ENCODE measurements around the gene TMEM164. TPM values are rescaled to one million over a fixed set of nuclear protein-coding genes. Genes with fewer than 3 reads are reported as not detected.

TMEM164 gene
- total RNA-seq, 1 donor from 2014 or later: 17.3 TPM

DNA sequence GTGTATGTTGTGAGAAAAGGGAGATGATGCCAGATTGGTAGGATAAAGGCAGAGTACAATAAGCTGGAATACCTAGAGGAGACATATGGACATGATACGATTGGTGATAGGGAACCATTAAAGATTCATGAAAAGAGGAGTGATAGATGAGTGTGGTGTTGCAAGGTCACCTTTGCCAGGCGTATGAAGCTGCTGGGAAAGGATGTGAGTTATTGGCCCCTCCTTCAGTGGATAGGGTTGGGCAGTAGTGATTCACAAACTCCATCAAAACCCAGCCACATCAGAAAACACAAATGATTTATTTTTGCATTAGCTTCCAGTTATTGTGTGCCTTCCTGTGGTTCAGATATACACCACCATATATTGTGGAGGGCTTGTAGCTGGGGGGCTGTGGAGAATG, 34.3 kb downstream of the TMEM164 start:
- no peak for DNase-seq (ENCODE audit: low read depth)

DNA sequence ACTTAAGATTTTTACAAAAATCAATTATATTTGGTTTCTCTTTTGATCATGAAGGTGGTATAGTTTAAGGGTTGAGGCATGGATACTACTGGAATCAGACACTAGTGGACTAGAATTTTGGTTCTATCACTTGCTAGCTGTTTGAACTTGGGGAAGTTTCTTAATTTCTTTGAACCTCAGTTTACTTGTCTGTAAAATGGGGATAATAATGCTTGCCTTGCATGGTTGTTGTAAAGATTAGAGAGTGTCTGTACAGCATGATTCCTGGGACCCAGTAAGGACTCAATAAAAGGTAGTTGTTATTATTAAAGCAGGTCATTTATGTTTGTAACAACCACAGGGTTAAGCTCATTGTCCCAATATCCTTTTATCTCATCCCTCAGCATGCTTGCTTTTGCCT, 36.0 kb downstream of the TMEM164 start:
- DNase-seq (ENCODE audit: low read depth): no peak

DNA sequence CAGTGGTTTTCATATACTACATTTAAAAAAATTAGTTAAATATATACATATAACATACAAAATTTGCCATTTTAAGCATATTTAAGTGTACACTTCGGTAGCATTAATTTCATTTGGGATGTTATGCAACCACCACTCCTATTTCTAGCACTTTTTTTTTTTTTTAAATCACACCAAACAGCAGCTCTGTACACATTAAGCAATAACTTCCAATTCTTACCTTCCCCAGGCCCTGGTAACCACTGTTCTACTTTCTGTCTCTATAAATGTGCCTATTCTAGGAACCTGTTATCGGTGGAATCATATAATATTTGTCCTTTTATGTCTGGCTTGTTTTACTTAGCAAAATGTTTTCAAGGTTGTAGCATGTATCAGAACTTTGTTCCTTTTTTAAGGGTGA, 39.1 kb downstream of the TMEM164 start:
- DNase-seq (ENCODE audit: low read depth): no peak

DNA sequence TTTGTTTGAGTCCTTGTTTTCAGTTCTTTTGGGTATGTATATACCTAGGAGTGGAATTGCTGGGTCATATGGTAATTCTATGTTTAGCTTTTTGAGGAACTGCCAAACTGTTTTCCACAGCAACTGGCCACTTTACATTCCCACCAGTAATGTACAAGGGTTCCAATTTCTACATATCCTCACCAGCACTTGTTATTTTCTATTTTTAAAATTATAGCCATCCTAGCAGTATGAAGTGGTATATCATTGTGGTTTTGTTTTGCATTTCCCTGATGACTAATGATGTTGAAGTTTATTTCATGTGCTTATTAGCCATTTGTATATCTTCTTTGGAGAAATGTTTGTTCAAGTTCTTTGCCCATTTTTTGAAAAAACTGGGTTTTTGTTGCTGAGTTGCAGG, 39.6 kb downstream of the TMEM164 start:
- DNase-seq (ENCODE audit: low read depth): no peak

DNA sequence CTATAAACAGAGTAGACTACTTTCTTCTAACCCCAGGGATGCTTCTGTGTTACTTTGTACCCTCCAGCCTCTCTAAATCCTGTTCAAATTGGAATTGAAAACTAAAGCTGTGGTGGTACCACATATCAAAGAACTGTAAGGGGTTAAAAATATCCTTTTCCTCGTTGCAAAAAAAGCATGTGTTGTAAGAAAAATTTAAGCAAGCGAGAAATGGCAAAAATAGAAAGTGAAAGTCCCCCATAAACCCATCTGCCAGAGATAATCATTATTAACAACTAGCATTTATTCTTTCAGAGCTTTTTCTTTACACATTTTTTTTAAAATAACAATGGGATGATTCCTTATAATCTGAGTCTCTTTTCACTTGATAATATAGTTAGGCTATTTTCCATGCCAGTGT, 40.6 kb downstream of the TMEM164 start:
- no peak for DNase-seq (ENCODE audit: low read depth)

DNA sequence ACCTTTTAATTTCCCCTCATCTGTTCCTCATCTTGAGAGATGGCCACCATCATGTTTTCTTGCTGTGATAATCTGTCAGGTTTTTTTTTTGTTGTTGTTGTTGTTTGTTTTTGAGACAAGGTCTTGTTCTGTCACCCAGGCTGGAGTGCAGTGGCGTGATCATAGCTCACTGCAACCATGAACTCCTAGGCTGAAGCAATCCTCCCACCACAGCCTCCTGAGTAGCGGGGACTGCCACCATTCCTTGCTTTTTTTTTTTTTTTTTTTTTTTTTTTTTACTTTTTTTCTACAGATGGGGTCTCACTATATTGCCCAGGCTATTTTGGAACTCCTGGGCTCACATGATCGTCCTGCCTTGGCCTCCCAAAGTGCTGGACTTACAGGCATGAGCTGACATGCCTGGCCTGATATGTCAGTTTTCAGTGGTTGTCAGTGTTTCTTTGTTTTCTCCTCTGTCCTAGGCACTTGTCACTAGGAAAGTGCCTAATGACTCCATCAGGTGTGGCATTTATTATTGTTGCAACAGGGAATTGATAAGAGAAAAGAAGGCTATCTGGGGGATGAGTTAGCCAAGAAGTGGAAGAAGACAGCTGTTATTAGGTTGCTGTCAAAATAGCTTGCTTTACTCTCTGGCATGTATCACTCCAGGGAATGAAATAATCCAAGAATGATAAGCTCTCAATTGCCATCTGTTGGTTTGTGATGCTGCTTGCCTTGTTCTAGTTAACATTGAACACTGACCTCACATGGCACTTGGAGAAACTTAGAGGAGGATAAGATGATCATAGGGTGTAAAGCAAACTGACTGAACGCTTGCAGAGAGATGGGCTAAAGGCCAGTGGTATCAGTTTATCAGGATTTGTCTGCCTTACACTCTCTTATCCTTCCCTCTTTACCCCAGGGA, 41.7 kb downstream of the TMEM164 start:
- no peak for DNase-seq (ENCODE audit: low read depth)

DNA sequence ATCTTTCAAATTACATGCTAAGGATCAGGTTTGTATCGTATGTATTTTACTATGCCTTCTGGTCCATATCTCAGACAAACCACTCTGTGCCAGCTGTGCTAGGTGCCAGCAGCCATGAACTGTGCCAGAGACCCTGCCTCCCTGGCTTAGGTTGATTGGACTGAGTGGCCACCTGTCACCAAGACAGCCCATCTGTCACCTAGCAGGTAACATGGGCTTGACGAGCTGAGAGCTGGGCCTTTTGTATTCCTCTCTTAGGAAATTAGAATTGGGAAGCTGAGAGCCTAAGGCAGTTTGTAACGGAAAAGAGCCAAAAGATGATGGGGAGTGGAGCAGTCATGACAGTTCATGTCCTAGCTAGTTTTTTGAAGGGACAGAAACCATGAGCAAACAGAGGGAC, 42.5 kb downstream of the TMEM164 start:
- no peak for DNase-seq (ENCODE audit: low read depth)

DNA sequence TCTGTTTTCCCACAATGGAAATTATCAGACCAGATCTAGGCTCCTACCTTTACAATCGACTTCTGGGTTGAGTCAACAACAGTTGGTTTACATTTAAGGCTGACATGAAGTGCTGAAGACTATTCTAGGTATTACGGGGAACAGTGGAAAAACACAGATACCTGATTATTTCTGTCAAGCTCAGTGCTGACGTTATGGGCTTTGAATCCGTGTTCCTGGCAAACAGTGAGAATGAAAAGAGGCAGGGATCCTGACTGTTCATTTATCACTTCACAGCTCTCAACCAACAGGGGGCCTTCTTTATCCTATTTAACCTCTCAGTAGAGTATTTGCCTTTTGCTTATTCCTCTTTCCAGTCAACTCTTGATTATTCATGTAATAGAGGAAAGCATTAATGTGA, 43.1 kb downstream of the TMEM164 start:
- no peak for DNase-seq (ENCODE audit: low read depth)

DNA sequence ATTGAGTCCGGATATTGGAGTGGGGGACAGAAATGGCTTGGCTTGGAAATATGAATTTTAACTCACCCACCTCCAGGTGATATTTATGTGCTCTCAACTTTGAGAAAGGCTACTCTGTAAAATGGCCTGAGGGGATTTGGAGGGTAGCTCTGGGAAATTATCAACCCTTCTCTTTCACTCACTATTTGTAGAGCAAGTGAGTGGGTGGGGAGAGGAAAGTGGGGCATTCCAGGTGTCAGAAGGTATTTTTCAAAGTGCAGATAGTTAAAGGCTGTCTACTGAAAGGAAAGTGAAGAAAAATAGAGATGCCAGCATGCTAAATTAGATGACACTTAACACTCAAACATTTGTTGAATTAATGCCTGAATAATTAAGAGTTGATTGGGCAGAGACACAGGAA, 44.1 kb downstream of the TMEM164 start:
- no peak for DNase-seq (ENCODE audit: low read depth)

DNA sequence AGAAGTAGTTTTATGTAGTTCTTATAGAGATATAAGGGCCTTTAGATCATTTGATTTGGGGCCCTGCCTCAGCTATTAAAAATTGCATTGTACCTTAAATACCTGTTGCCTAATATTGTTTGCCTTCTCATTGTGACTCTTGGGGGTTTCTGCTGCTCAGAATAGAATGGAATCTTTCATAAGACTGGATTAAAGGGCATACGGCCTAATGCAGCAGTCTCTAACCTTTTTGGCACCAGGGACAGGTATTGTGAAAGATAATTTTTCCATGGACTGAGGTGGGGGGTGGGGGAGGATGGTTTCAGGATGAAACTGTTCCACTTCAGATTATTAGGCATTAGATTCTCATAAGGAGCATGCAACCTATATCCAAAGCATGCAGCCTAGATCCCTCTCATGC, 46.2 kb downstream of the TMEM164 start:
- no peak for DNase-seq (ENCODE audit: low read depth)

DNA sequence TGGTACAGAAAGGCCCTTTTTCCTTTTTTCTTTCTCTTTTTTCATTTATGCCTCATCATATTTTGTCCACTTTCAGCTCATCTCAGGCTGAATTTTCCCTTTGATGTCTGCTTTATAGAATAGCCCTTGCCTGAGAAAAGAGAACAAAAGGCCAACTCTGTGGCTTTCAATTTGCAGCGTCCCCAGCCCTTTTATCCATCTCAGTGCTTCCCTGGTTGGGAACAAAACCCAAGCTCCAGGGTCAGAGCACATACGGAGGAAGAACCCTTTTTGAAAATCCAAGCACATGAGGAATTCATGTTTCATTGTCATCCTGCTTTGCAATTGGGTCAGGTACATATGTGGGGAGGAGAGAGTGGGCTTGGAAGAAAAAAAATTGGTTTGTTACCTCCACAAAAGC, 47.5 kb downstream of the TMEM164 start:
- DNase-seq (ENCODE audit: low read depth): no peak

DNA sequence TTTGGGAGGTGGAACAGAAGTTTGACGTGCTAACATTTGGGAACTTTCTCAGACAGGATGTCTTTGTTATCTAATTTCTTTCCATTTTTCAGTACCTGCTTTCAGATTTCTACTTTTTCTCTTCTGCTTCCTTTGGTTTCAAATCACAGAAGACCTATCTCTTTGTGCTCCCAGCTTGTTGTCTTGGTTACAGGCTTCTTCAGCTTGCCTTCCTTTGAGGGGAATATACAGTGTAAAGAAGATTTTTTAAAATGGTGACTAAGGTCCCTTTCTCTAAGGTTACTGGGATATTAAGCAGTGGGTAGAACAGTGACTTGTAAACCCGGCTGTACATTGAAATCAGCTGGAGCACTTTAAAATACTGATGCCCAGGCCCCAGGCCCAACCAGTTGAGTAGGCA, 48.0 kb downstream of the TMEM164 start:
- DNase-seq (ENCODE audit: low read depth): no peak

DNA sequence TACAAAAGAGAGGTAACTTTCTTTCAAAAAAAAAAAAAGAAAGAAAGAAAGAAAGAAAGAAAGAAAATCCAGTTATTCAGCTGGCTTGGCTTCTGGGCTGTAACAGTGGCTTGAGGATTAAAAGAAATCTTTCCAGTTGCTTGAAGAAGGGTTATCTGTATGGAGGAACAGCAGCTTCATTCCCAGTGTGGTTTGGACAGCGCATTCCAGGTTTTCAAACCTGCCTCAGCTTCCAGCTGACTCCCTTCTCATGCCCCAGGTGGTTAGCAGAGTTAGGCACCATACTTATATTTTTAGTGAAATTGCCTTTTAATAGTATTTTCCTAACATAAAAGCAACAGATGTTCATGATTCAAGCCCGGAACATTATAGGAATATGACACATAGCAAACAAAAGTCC, 48.6 kb downstream of the TMEM164 start:
- no peak for DNase-seq (ENCODE audit: low read depth)

DNA sequence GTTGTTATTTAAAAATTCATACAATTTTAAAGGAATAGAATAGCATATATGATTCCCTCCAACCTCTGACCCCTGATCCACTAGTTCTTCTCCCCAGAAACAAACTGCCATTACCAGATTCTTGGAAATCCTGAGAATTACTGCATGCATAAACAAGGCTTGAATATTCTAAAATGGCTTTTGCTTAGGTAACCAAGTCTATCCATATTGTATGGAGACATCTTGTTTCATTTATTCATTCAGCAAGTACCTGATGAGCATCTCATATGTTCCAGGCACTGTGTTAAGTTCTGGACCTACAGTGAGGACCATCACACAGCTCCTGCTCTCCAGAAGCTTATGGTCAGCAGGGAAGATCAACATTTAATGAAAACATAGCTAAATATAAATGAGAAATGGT, 49.4 kb downstream of the TMEM164 start:
- DNase-seq (ENCODE audit: low read depth): no peak

DNA sequence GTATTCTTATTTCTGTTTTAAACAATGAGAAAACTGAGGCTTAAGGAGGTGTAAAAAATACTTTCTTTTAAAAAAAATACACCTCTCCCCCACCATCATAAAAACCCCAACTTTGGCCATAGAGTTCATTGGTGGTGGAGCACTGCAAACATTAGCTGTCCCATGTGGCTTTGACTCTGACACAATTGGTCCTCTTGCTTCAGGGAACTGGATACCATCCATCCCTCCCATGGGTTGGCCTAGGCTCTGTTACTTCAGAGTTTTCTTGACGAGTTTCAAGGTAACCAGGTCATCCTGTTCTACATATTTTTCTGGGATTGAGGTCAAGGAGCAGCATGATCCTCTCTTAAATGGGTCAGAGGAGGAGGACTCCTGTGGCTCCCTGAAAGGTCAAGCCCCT, 50.5 kb downstream of the TMEM164 start:
- DNase-seq (ENCODE audit: low read depth): no peak

DNA sequence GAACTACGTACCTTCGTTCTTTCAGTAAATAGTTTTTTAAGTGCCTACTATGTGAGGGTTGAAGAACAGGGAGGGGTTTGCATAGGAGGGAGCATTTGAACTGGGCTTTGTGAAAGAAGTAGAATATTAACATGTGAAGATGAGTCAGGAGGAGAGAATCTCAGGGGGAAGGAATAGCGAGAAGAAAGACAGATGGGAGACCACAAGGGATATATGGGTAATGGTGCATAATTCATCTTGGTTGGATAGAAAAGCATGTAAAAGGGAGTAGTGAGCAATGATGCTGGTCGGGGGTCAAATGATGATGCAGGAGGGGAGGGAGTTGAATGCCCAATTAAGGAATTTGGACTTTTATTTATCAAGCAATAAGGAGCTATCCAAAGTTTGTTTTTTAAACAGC, 52.7 kb downstream of the TMEM164 start:
- DNase-seq (ENCODE audit: low read depth): peak; percentile 48

DNA sequence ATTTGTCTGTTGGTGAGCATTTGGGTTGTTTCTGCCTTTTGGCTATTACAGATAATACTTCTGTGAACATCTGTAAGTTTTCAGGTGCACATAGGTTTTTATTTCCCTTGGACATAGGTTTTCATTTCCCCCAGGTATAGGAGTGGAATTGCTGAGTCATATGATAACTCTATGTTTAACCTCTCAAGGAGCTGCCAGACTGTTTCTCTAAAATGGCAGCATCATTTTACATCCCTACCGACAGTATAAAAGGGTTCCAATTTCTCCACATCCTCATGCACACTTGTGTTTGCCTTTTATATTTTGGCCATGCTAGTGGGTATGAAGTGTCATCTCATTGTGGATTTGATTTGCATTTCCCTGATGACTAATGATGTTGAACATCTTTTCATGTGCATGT, 53.5 kb downstream of the TMEM164 start:
- no peak for DNase-seq (ENCODE audit: low read depth)

DNA sequence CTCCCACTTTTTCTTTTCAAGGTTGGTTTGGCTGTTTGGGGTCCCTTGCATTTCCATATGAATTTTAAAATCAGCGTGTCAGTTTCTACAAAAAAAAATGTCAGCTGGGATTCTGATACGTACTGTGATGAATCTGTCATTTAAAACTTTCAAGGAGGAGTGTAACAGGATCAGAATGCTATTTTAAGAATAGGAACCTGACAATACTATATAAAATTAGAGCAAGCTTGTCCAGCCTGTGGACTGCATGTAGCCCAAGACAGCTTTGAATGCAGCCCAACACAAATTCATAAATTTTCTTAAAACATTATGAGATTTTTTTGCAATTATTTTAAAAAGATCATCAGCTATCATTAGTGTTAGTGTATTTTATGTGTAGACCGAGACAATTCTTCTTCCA, 56.5 kb downstream of the TMEM164 start:
- DNase-seq (ENCODE audit: low read depth): no peak

DNA sequence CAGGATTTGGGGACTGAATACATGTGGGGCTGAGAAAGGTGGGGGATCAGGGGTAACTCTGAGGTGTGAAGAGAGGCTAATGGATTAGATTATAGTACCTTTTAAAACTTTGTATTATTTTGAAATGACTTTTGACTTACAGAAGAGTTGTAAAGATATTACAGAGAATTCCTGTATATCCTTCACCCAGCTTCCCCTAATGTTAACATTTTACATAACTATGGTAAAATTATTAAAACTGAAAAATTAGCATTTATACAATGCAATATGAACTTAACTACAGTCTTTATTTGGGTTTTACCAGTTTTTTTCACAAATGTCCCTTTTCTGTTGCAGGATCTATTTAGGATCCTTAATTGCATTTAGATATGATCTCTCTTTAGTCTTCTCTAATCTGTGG, 57.4 kb downstream of the TMEM164 start:
- DNase-seq (ENCODE audit: low read depth): no peak

DNA sequence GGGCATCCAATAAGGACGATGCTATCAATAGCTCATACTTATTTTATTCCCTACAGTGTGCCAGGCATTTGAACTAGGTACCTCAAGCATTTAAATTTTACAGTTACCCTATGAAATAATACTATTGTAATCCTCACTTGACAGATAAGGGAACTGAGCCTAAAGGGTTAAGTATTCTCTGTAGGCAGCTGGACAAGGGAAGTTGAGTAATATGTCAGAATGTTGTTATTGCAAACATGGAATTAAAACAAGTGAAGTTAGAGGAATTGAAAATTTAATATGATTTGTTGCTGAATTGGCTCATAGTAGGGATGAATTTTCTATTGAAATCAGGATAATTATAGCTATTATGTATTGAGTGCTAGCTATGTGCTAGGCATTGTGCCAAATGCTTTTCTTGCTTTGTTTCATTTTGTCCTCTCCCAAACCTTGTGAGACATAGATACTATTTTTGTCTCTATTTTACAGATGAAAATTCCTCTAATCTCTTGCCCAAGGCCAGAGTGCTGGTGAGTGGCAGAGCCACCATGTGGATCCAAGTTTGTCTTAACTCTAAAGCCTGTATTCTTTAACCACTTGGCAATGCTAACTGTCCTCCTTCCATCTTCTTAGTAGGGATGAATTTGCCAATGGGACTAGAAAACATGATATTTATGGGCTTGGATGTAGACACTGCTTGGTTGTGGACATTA, 58.1 kb downstream of the TMEM164 start:
- no peak for DNase-seq (ENCODE audit: low read depth)

DNA sequence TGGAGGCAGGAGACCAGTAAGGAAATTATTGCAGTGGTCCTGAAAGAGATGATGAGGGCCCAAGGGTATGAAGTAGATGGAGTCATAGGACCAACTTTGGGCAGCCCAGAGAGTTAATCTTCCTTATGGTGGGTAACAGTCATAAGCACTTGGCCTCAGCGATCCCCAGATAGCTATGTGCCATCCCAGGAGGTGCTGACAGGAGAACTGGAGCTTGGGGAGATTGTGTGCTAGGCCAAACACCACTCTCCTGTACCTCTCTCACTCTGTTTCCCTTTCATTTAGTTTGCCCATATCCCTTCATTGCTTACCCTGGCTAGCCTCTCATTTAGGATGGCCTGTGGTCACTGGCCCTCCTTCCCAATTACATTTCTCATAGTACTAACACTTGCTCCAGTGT, 60.0 kb downstream of the TMEM164 start:
- DNase-seq (ENCODE audit: low read depth): no peak

DNA sequence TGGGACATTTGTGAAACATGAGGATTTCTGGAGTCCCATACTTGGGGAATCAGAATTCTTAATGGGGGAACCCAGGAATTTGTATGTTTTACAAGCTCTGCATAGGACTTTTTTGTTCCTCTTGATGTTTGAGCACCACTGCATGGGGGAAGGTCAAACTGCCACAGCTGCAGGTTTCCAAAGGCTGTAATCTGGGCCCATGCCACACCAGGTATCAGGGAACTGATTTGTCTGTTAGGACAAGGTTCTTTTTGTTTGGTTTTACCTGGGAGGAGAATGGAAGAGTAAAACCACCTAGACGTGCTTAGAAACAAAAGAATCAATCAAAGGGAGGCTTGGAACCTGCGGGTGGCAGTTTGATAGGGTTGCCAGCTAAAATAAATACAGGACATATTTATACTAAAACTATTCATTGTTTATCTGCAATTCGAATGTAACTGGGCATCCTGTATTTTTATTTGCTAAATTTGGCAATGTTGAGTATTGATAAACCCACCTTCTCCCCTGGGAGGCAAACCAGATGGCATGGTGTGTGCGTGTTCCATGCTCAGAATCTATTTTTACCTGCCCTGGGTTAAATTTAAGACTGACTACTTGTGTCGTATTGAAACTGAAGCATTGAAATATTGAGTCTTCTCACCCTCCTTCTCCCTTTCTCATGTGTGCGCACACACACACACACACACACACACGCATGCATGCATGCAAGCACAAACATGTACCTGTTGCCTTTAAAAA, 63.7 kb downstream of the TMEM164 start:
- DNase-seq (ENCODE audit: low read depth): no peak

DNA sequence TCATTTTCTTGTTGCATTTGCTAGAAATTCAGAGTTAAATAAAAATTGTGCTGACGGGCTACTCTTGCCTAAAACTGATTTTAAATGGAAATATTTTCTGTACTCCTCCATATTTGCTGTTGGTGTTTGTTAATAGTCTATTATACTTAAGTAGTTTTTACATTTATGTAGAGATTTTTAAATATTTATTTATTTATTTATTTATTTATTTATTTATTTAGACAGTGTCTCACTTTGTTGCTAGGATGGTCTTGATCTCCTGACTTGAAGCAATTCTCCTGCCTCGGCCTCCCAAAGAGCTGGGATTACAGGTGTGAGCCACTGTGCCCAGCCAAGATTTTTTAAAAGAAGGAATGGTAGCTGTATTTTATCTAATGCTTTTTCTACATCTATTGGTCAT, 68.1 kb downstream of the TMEM164 start:
- no peak for DNase-seq (ENCODE audit: low read depth)
